RWPE1 (cell line): ENCODE data around the gene SIGLEC1.

ENCODE experiments used
- CTCF ChIA-PET: fragments of 350-600 bp; sonication (Branson Sonifier 250); formaldehyde crosslinking; extraction: SDS; loops from one replicate; lab custom pipeline; 2021; lab: Yijun Ruan, JAX
- POLR2A ChIA-PET: fragments of 400-600 bp; formaldehyde crosslinking; extraction: SDS; loops from one replicate; lab custom pipeline; 2020; ENCODE audit warnings: antibody characterized with exemption; ENCODE audit not compliant: low non-redundant PET; lab: Yijun Ruan, JAX
- DNase-seq: peaks from one replicate; pipeline ENCODE4 v3.0.0; 2012; ENCODE audit warnings: low spot score
- H3K27ac ChIP-seq: fragments of 450-650 bp; 2 replicates; pipeline ENCODE4 v1.5.1; 2017
- TF ChIP-seq, protein P1 (sequence below): fragments of 450-650 bp; conservative IDR thresholded peaks from 2 replicates; pipeline ENCODE4 v1.5.1; 2017; ENCODE audit warnings: low read depth, mild to moderate bottlenecking

The SIGLEC1 gene

DNA sequence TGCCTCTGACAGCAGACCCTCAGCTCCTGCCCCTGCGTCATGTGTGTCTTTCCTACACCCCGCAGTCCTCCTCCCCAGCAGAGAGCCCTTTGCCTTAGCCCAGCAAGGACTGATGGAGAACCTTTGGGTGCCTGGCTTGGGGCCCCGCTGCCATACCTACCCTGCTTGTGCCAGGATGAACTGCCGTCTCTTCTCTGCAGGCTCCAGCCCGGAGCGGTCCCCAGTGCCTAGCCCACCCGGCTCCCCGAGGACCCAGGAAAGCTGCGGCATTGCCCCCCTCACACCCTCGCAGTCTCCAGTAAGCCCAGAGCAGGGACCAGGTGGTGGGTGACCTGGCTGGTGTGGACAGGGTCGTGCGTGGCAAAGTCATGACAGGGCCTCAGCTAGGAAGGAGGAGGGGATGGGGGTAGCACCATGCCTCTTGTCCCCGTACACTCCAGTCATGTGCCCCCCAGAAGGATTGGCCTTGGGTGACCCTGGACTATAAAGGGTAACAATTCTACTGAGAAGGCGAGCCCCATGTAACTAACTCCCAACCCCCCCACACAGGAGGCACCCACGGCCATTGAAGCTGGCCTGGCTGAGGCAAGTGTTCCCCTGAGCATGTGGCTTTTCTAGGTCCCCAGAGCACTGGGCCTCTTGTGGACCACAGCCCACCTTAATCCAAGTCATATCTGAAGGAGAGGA, 28.4 kb upstream of the SIGLEC1 start:
- H3K27ac ChIP-seq = no peak overlapping the region
- no peak for DNase-seq
- ChIA-PET CTCF (interaction anchor here (1.1 to 1.5 kb wide), 2 partner anchors 12 to 14 kb away, joined by 4 read pairs; no protein-coding TSS in a partner anchor), POLR2A (no interaction called here)
- TF ChIP-seq, protein P1, sequence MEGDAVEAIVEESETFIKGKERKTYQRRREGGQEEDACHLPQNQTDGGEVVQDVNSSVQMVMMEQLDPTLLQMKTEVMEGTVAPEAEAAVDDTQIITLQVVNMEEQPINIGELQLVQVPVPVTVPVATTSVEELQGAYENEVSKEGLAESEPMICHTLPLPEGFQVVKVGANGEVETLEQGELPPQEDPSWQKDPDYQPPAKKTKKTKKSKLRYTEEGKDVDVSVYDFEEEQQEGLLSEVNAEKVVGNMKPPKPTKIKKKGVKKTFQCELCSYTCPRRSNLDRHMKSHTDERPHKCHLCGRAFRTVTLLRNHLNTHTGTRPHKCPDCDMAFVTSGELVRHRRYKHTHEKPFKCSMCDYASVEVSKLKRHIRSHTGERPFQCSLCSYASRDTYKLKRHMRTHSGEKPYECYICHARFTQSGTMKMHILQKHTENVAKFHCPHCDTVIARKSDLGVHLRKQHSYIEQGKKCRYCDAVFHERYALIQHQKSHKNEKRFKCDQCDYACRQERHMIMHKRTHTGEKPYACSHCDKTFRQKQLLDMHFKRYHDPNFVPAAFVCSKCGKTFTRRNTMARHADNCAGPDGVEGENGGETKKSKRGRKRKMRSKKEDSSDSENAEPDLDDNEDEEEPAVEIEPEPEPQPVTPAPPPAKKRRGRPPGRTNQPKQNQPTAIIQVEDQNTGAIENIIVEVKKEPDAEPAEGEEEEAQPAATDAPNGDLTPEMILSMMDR = no peak

DNA sequence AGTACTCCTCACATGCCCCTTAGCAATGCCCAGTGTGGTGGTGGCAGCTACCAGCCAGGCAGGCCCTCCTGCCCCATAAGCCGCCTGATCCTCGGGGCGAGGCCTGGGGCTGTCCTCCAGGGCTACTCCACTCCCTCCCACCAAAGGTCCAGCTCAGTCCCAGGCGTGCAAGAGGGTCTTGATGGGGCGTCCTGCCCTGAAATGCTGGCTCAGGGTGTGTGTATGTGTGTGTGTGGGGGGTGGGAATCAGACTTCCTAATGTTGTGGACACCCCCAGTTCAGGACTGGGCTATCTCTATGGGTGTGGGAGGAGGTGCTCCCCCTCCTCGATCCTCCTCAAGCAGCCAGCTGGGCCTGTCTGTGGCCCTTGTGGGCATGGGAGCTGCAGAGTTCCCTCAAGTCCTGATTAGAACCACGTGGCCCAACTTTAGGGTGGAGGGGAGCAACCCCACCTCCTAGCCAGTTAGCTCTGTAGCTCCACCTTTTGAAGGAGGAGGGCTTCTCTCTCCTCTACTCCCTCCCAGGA, 27.6 kb upstream of the SIGLEC1 start:
- TF ChIP-seq, protein P1 = no peak
- ChIA-PET CTCF (interaction anchor here (0.6 to 1.5 kb wide), 3 partner anchors 13 to 64 kb away, joined by 3 to 4 read pairs (median 4); no protein-coding TSS in a partner anchor), POLR2A (no interaction called here)

DNA sequence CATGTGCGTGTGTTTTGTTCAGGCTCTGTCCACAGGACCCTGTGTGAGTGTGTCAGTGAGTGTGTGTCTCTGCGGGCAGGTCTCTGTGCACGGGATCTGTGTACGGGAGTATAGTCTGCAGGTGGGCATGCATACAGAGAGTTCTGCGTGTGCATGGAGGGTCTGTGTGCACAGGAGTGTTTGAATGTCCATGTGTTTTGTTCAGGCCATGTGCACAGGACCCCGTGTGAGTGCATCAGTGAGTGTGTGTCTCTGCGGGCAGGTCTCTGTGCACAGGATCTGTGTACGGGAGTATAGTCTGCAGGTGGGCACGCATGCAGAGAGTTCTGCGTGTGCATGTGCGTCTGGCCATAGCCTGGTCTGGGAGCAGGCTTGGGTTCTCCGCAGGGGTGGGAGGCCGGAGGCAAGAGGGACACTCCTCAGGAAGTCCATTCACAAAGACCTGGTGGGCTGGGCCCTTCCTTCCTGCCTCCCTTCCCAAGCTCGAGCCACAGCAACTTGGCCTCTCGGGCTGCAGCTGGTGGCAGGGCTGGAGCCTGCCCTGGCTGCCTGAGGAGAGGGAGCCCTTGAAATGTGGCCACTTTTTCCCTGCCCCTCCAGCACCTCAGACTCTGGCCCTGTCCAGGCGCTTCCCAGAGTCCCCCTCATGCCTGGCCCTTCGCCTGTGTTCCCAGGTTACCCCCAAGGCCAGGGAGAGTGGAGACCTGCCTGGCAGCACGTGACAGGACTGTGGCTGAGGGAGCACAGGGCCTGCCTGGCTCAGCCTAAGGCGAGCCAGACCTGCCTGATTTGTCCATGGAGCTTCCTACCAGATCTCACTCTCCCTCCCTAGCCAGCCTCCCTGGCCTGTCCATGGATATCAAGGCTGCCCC, 26.9 kb upstream of the SIGLEC1 start:
- TF ChIP-seq, protein P1 = no peak
- CTCF ChIA-PET = no interaction called here
- DNase-seq = no peak
- H3K27ac ChIP-seq = no peak overlapping the region
- POLR2A ChIA-PET = no interaction called here

More for the DNA sequence above, 27.6 kb upstream of the SIGLEC1 start:
- H3K27ac ChIP-seq = no peak overlapping the region
- DNase-seq = no peak

DNA sequence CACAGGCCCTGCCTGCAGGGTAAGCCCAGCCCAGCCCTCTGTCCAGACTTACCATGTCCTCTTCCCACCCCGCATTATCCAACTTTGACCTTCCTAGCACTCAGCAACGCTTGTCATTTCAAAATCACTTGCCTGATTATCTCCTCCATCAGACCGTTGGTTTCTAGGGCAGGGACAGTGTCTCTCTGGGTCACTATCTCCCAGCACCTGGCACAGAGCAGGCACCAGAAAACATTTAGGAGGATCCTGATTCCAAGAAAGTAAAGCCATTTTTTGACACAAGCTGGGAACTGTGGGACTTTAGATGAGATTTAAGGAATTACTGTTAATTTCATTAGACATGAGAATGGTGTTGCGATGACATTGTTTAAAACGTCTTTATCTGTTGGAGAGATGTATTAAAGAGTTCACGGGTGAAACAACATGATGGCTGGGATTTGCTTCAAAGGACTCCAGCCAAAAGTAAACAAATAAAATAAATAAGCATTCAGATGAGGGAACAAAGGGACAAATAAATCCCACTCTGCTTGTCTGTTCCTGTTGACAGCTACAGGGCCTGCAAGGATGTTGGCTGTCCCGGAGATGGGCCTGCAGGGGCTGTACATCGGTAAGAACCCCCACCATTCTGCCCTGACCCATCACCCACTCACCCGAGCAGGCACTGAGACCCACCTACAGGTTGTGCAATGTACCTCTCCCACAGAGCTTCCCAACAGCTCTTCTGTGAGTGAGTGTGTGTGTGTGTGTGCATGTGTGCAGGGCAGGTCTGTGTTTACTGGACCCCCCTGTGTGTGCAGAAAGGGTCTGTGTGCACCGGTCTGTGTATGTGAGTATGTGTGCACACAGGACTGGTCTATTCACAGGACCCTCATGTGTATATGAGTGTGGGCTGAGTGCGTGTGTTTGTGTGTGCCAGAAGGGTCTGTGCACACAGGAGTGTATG, 26.0 kb upstream of the SIGLEC1 start:
- ChIA-PET CTCF (interaction anchor here (0.5 to 2.4 kb wide), 4 partner anchors 11 to 818 kb away, joined by 3 to 7 read pairs (median 4); partner anchors contain the start of gene ADISSP), POLR2A (no interaction called here)
- TF ChIP-seq, protein P1 = no peak
- no peak for DNase-seq
- H3K27ac ChIP-seq = no peak overlapping the region

DNA sequence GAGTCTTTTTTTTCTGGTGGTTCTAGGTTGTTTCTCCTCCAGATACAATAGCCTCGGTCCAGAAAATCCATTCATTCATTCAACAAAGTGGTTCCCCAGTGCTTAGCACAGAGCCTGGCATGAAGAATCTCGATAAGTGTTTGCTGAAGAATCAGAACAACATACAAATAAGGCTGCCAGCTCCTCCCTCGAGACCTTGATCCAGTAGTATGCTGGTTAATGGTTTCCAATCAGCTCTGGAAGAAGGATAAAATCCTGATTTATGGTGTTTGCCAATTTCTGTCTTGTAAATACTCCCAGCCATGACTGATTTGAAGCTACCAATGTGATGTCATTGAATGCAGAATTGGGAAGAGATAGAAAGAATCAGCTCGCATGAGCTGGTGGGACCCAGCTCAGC, 23.4 kb upstream of the SIGLEC1 start:
- DNase-seq = no peak
- no peak overlapping the region for H3K27ac ChIP-seq
- POLR2A ChIA-PET = no interaction called here
- CTCF ChIA-PET = interaction anchor here (0.9 kb wide), 1 partner anchor 14 kb away, joined by 4 read pairs; no protein-coding TSS in a partner anchor
- TF ChIP-seq, protein P1 = no peak
